ENCODE results near the gene FAR1.

DNA sequence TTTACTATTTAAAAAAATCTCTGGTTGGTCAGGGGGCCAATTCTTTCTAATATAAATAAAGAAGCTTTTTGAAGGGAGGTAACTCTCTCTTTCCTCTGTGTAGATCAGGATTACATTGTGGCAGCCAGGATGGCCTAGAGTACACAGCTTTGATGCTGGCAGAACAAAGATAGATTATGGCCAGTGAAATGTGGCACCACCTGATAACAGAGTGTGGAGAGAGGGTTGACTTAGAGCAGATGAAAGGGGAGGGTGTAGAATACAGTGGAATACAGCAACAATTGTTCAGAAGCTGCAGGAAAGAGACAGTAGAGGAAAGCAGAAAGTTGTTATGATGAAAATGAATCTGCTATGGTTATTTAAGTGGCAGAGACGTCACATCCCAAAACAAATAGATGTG is 99.0 kb downstream of the FAR1 start:
- TF ChIP-seq EP300 (IDR thresholded peaks at IDR 0.05; ENCODE audit: low read depth) = no peak
- TF ChIP-seq, protein P1, sequence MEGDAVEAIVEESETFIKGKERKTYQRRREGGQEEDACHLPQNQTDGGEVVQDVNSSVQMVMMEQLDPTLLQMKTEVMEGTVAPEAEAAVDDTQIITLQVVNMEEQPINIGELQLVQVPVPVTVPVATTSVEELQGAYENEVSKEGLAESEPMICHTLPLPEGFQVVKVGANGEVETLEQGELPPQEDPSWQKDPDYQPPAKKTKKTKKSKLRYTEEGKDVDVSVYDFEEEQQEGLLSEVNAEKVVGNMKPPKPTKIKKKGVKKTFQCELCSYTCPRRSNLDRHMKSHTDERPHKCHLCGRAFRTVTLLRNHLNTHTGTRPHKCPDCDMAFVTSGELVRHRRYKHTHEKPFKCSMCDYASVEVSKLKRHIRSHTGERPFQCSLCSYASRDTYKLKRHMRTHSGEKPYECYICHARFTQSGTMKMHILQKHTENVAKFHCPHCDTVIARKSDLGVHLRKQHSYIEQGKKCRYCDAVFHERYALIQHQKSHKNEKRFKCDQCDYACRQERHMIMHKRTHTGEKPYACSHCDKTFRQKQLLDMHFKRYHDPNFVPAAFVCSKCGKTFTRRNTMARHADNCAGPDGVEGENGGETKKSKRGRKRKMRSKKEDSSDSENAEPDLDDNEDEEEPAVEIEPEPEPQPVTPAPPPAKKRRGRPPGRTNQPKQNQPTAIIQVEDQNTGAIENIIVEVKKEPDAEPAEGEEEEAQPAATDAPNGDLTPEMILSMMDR (IDR thresholded peaks at IDR 0.05) = no peak

Measured in transverse colon (tissue), 3 donors.